K562 (cell line): ENCODE data around the gene C2CD4B. TPM values are rescaled to one million over a fixed set of nuclear protein-coding genes. Genes with fewer than 3 reads are reported as not detected.
A peak's percentile ranks its signal among the peaks of the same experiment; 100 is the strongest.

ENCODE experiments used
- ADNP ChIP-seq: fragments of 200-800 bp; sonication (Bioruptor generic); IDR thresholded peaks from 2 replicates; pipeline ENCODE4 v1.6.1; 2016; ENCODE audit warnings: missing genetic modification characterization, missing compliant biosample characterization
- ARNT ChIP-seq, 2 experiments: fragments of 450-650 bp; IDR thresholded peaks; 2 replicates each; pipeline ENCODE4 v1.6.1; 2016; ENCODE audit warnings: mild to moderate bottlenecking in 1 of 2
- CBX8 ChIP-seq: fragments of 200-600 bp; sonication (generic); IDR thresholded peaks from 2 replicates; pipeline ENCODE4 v1.6.1; 2012; ENCODE audit warnings: borderline replicate concordance, mixed run types, low read depth, mild to moderate bottlenecking, moderate library complexity, mixed read lengths, low read length, control low read depth, inconsistent platforms; ENCODE audit not compliant: poor library complexity, severe bottlenecking; ENCODE audit errors: extremely low read depth
- CEBPB ChIP-seq: fragments of 450-650 bp; IDR thresholded peaks from 2 replicates; pipeline ENCODE4 v1.6.1; 2016; ENCODE audit warnings: missing genetic modification characterization, missing compliant biosample characterization
- CTCF ChIP-seq, 3 experiments: IDR thresholded peaks in 2 of 3; conservative IDR thresholded peaks in 1 of 3; 2 replicates each; pipeline ENCODE4 v1.5.1; 2011 to 2012; ENCODE audit warnings: low read length in 3 of 3, mild to moderate bottlenecking in 3 of 3, control low read depth in 2 of 3, improper control_type of control experiment in 1 of 3, inconsistent platforms in 1 of 3, low read depth in 1 of 3, mixed read lengths in 1 of 3, moderate library complexity in 1 of 3; ENCODE audit not compliant: insufficient read depth in 2 of 3
- MAFG ChIP-seq: fragments of 450-650 bp; conservative IDR thresholded peaks from 2 replicates; pipeline ENCODE4 v1.6.1; 2016; ENCODE audit warnings: missing genetic modification characterization, missing compliant biosample characterization
- MECOM ChIP-seq: fragments of 250-450 bp; sonication (Bioruptor Pico); IDR thresholded peaks from 2 replicates; pipeline ENCODE4 v1.8.0; 2022; ENCODE audit warnings: inconsistent platforms
- MLLT1 ChIP-seq, 2 experiments: fragments of 450-650 bp; IDR thresholded peaks; 2 replicates each; pipeline ENCODE4 v1.6.1; 2016
- NR1H2 ChIP-seq: sonication (generic); formaldehyde crosslinking; IDR thresholded peaks from 2 replicates; pipeline ENCODE4 v1.4.0; 2020; ENCODE audit warnings: mild to moderate bottlenecking, missing genetic modification reagents
- NR2C1 ChIP-seq, 2 experiments: fragments of 450-650 bp; IDR thresholded peaks; 2 replicates each; pipeline ENCODE4 v1.6.1; 2017; ENCODE audit warnings: mild to moderate bottlenecking in 2 of 2, antibody characterized with exemption in 1 of 2, inconsistent platforms in 1 of 2, missing compliant biosample characterization in 1 of 2, missing genetic modification characterization in 1 of 2
- RREB1 ChIP-seq: fragments of 250-450 bp; sonication (Bioruptor Pico); IDR thresholded peaks from 2 replicates; pipeline ENCODE4 v1.4.0; 2020
- ZBTB17 ChIP-seq: fragments of 450-650 bp; formaldehyde crosslinking; IDR thresholded peaks from 2 replicates; pipeline ENCODE4 v1.4.0; 2020; ENCODE audit warnings: mild to moderate bottlenecking
- ZMIZ1 ChIP-seq, 2 experiments: fragments of 150-350 bp in 1 of 2; IDR thresholded peaks; 2 replicates each; pipeline ENCODE4 v1.6.1; 2012 to 2016; ENCODE audit warnings: low read depth in 2 of 2, low read length in 2 of 2, mild to moderate bottlenecking in 1 of 2, moderate library complexity in 1 of 2
- ZNF764 ChIP-seq: fragments of 250-450 bp; sonication (Bioruptor Pico); IDR thresholded peaks from 2 replicates; pipeline ENCODE4 v1.4.0; 2020; ENCODE audit warnings: low read depth, mild to moderate bottlenecking, moderate library complexity
- polyA plus RNA-seq, 8 experiments: library from polyadenylated mRNA; depleted of rRNA in 4 of 8; stranded (reverse) in 5 of 8; unstranded in 3 of 8; fragments of >200 nt; fragmentation: Nextera tagmentation in 2 of 8; fragmentation: Illumina TruSeq in 1 of 8; extraction: Ambion mirVana in 2 of 8; extraction: Trizol in 1 of 8; gene quantifications; 2 replicates each; pipeline versions ENCODE4 v1.2.1 to v1.2.3, GENCODE V29; 2011 to 2014; ENCODE audit warnings: inconsistent platforms in 1 of 8, missing spikeins in 1 of 8
- total RNA-seq, 7 experiments: library from RNA; depleted of rRNA in 6 of 7; stranded (reverse); fragments of >200 nt in 6 of 7; fragmentation: Illumina TruSeq in 2 of 7; extraction: Trizol in 2 of 7; gene quantifications; 2 replicates each; pipeline versions ENCODE4 v1.2.1 to v1.2.3, GENCODE V29; 2011 to 2021; ENCODE audit warnings: low replicate concordance in 1 of 7

C2CD4B gene
- total and polyA plus RNA-seq, 9 of the 15 experiments (the other 6 are each of a cell fraction or from before 2014, with no cell fraction given) = 0.11 TPM; not detected in 8

GRCh38 chr15:62119227-62119864 lies 45.7 kb downstream of the C2CD4B start (continued):
- TF ChIP-seq RREB1 (no peak), CTCF (IDR thresholded peaks at IDR 0.05 in 2 of 3, conservative IDR thresholded peaks at IDR 0.05 in 1 of 3; ENCODE audit: insufficient read depth in 2 of 3, low read depth in 1 of 3, low read length in 3 of 3) (no peak), ZMIZ1 (IDR thresholded peaks at IDR 0.05; ENCODE audit: low read depth in 2 of 2, low read length in 2 of 2) (0 out of 4 replicates have a peak, but pooled peaks of 1 of the 2 experiments have one; percentile 16), NR2C1 (IDR thresholded peaks at IDR 0.05) (no peak), NR2C1 (tag; IDR thresholded peaks at IDR 0.05) (no peak), CEBPB (tag) (peak; percentile 97), ARNT (IDR thresholded peaks at IDR 0.05) (no peak), MLLT1 (IDR thresholded peaks at IDR 0.05) (no peak), ADNP (tag) (no peak), MECOM (CRISPR knock-in tag) (no peak), NR1H2 (CRISPR knock-in tag) (no peak), ZNF764 (CRISPR knock-in tag) (no peak), MAFG (tag) (peak; percentile 47; the same call in 1 of the 2 replicates), CBX8 (no peak), ZBTB17 (CRISPR knock-in tag) (no peak)
